ENCODE results near the gene RBP2.
A peak's percentile ranks its signal among the peaks of the same experiment; 100 is the strongest.

RBP2 gene

GRCh38 chr3:139480585-139480984 is 4.3 kb upstream of the RBP2 start:
- no peak for DNase-seq

GRCh38 chr3:139477710-139478640 is 1.7 kb upstream of the RBP2 start:
- no peak for DNase-seq

GRCh38 chr3:139473155-139473771 is 3.1 kb downstream of the RBP2 start:
- DNase-seq, result peak; percentile 2 to 4

GRCh38 chr3:139472380-139473010 is 3.8 kb downstream of the RBP2 start:
- no peak for DNase-seq

- no peak for DNase-seq
Observed at GRCh38 chr3:139470199-139470598, 6.1 kb downstream of the RBP2 start.

GRCh38 chr3:139468399-139468798 is 7.9 kb downstream of the RBP2 start:
- DNase-seq, result no peak

- no peak for DNase-seq
Observed at GRCh38 chr3:139466360-139466759, 10.0 kb downstream of the RBP2 start.

- no peak for DNase-seq
Observed at GRCh38 chr3:139465636-139466035, 10.7 kb downstream of the RBP2 start.

- no peak for DNase-seq
Observed at GRCh38 chr3:139463466-139463865, 12.8 kb downstream of the RBP2 start.

- no peak for DNase-seq
Observed at GRCh38 chr3:139460529-139460928, 15.8 kb downstream of the RBP2 start.

GRCh38 chr3:139460076-139460475 is 16.2 kb downstream of the RBP2 start:
- DNase-seq, result no peak

GRCh38 chr3:139458348-139458747 is 18.0 kb downstream of the RBP2 start:
- no peak for DNase-seq

GRCh38 chr3:139457066-139457465 is 19.2 kb downstream of the RBP2 start:
- DNase-seq, result no peak

GRCh38 chr3:139456386-139456785 is 19.9 kb downstream of the RBP2 start:
- no peak for DNase-seq

- DNase-seq, result no peak
Observed at GRCh38 chr3:139455855-139456254, 20.5 kb downstream of the RBP2 start.

GRCh38 chr3:139455206-139455605 is 21.1 kb downstream of the RBP2 start:
- DNase-seq, result no peak

- DNase-seq, result no peak
Observed at GRCh38 chr3:139454346-139454745, 22.0 kb downstream of the RBP2 start.

GRCh38 chr3:139450159-139450558 is 26.2 kb downstream of the RBP2 start:
- no peak for DNase-seq

- no peak for DNase-seq
Observed at GRCh38 chr3:139449566-139449965, 26.8 kb downstream of the RBP2 start.

- no peak for DNase-seq
Observed at GRCh38 chr3:139448104-139448503, 28.2 kb downstream of the RBP2 start.

- DNase-seq, result no peak
Observed at GRCh38 chr3:139447486-139447885, 28.8 kb downstream of the RBP2 start.

GRCh38 chr3:139444446-139444845 is 31.9 kb downstream of the RBP2 start:
- no peak for DNase-seq

- DNase-seq, result no peak
Observed at GRCh38 chr3:139443186-139443585, 33.1 kb downstream of the RBP2 start.

- no peak for DNase-seq
Observed at GRCh38 chr3:139441656-139442055, 34.7 kb downstream of the RBP2 start.

All from inflammatory macrophage (primary cell).